ENCODE data around the gene MYADML2.
A peak's percentile ranks its signal among the peaks of the same experiment; 100 is the strongest.

MYADML2 gene

DNA sequence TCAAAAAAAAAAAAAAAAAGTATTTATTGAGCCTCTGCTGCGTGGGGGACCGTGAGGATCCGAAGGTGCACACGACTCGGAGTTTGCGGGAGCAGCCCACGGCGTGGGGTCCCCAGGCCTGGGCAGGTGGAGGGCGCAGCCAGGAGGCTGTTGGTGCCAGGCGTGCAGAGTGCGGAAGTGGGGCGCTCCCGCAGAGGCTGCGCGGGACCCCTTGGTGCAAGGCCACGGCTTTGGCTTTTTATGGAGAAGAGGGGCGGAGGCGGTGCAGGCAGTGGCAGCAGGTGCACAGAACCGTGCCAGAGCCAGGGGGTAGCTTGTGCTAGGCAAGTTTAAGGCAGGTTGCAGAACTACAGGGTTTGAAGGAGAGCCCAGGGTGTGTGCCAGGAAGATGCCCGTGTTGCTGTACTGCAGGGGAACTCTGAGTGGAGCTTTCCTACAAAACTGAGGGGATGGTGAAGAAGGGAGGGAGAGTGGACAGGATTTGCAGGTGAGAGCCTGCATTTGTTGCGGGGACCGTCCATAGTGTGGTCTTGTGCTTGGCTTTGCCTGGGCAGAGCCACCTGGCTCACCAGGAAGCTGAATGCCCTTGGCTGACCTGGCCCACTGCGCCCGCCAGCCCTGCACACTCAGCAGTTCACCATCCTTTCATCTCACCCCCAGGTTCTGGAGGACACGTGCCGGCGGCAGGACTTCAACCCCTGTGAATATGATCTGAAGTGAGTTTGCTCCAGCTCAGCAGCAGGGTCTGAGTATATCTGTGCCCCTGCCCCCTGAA is 31.7 kb upstream of the MYADML2 start:
- no peak for DNase-seq

DNA sequence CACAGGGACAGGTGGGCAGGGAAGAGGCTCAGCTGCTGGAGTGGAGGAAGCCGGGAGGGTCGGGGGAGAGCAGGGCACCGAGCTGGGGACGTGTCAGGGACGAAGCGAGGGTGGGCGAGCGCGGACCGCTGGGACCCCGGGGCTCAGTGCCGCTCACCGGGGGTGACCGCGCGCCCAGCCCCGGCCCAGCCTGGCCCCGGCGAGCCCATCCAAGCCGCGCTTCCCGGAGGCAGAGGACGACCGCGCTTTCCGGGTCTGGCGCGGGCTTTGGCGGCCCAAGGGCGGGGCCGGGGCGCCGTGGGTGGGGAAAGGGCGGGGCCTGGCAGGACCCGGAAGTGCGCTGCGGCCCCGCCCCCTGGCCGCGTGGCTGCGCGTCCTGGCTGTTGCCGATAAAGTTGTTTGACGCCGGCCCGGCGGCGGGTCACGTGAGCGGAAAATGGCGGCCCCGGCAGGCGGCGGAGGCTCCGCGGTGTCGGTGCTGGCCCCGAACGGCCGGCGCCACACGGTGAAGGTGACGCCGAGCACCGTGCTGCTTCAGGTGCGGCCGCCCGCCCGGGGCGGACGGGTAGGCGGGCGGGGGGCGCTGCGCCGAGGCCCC is 30.3 kb upstream of the MYADML2 start, which contains the start of gene ASPSCR1:
Gene ASPSCR1 (plus strand): TSS at position 419 of the 598 bp plus-strand sequence. CDS start 18 bp downstream, at position 437.
- DNase-seq, result peak; percentile 89

- DNase-seq, result peak; percentile 37
Measured at GRCh38 chr17:81976332-81977210, 29.5 kb upstream of the MYADML2 start.

DNA sequence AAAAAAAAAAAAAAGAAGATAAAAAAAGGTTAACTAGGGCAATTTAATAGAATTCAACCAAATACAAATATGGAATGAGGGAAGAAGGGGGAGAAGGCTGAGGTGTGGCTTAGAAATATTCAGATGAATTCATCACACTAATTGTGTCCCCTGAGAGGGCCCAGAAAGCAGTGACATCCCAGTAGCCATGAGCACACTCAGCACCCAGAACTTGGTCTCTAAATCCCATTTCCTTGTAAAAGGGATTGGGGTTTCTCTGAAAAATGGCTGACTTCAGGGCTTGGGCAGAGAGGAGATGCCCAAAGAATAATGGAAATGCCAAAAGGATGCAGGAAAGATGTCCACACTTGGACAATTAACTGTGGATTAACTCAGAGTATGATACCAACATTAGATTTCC is 26.4 kb upstream of the MYADML2 start:
- no peak for DNase-seq

- DNase-seq, result no peak
Measured at GRCh38 chr17:81968850-81969812, 22.1 kb upstream of the MYADML2 start.

- DNase-seq, result no peak
Measured at GRCh38 chr17:81968396-81968745, 21.3 kb upstream of the MYADML2 start.

GRCh38 chr17:81967533-81968395 is 20.7 kb upstream of the MYADML2 start:
- peak; percentile 89 for DNase-seq

GRCh38 chr17:81967244-81967532 is 20.2 kb upstream of the MYADML2 start:
- no peak for DNase-seq

DNA sequence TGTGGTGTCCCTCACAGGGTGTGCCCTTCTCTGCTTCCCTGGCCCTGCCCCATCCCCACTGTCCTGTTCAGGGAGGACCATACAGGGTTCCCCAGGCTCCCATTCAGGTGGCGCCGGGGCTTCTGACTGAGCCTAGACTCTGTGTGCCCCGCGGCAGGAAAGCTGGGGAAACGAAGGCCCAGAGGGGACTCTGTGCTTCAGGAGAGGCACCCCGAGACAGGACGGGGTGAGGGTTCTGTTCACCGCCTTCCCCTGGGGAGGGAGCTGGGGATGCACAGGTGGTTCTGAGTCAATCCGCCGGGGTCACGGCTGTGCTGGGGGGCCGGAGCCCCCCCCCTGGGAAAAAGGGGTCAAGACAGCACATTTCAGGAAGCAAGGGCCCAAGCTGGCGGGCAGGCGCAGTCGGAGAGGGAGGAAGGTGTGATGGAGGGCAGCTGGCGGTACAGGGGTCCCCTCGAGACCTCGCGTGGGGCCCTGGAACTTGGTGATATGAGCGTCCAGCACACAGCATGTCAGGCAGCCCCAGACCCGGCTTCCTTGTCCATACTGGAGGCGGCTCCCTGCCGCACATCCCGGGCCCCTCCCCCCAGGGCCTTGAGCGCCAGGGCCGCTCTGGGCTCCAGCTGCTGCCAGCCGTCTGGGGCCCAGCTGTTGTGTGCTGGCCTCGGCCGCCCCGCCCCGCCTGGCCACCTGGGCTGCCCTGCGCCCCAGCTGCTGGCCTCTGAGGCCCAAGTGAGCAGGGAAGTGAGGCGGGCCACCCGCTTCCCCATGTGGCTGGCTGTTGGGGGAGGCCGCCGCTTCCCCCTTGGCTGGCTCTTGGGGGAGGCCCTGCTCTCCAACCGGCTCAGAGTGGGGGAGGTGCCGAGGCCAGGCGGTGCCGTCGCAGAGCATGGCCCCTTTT is 19.6 kb upstream of the MYADML2 start:
- DNase-seq, result no peak

- no peak for DNase-seq
Measured at GRCh38 chr17:81964081-81964849, 17.2 kb upstream of the MYADML2 start.

GRCh38 chr17:81962499-81963441 is 15.7 kb upstream of the MYADML2 start:
- DNase-seq, result no peak

- no peak for DNase-seq
Measured at GRCh38 chr17:81961521-81962498, 14.8 kb upstream of the MYADML2 start.

DNA sequence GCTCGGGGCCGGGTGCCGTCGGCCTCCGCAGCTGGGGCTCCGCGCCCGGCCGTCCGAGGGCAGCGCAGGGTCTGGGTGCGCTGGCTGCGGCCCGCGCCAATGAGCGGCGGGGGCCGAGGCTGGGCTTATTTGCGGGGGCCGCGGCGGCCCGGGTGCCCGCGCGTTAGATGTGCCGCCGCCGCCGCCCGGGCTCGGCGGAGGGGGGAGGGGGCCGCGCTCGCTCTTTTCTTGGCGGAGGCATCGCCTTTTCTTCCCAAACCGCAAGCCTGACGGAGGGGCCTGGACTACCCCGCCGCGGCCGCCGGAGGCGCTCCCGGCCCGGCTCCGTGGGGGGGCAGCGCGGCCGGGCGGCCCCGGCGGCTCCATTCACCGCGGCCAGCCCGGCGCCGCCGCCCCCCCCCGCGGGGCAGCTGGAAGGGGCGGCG is 14.1 kb upstream of the MYADML2 start, which contains the start of gene NOTUM:
Gene NOTUM (minus strand): TSS at position 101 of the 425 bp plus-strand sequence. CDS start 278 bp downstream, outside the sequence.
- no peak for DNase-seq

DNA sequence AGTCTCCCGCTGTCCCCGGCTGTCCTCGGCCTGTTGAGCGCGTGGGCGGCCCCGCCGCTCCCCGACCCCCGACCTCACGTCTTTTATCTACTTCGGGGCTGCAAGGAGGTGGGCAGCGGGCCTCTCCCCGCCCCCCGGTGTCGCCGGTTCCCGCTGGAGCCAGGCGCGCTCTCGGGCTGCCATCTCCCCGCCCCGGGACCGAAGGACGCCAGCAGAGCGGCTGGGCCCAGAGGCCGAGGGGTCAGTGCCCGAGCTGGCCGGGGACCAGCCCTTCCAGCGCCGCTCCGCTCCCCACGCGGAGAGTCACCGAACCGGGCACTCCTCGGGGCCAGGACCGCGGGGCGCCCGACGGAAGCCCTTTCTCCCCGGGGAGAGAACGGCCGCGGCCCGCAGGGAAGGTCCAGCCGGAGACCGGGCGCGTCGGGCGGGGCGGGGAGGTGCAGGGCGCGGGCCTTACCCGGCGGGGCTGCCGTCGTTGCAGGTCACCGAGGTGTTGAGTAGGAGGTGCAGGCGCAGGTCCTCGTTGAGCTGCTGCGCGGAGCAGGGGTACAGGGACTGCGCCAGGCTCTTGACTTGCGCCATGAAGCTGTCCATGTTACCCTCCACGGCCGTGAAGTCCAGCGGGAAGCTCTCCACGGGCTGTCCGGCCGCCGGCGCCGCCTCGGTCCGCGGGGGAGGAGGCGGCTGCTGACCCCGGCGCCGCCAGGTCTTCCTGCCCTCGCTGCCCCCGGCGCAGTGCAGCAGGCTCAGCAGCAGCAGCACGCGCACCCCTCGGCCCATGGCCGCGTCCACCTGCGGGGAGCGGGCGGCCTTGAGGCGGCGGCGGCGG is 13.3 kb upstream of the MYADML2 start:
- DNase-seq, result no peak

- DNase-seq, result peak; percentile 80
Measured at GRCh38 chr17:81959362-81960129, 12.5 kb upstream of the MYADML2 start.
